ENCODE results near the gene DSCAM. TPM values are rescaled to one million over a fixed set of nuclear protein-coding genes. Genes with fewer than 3 reads are reported as not detected.

Gene DSCAM
- total RNA-seq, 1 experiment from 2014 or later = not detected

GRCh38 chr21:40169971-40170370 is 677.0 kb downstream of the DSCAM start:
- in situ Hi-C loops (cut with HindIII; ENCODE audit: low pct_unique_long_range_greater_than_20kb, low sequenced_read_pairs) = no loop called here
- no peak for DNase-seq (ENCODE audit: low read depth)

DNA sequence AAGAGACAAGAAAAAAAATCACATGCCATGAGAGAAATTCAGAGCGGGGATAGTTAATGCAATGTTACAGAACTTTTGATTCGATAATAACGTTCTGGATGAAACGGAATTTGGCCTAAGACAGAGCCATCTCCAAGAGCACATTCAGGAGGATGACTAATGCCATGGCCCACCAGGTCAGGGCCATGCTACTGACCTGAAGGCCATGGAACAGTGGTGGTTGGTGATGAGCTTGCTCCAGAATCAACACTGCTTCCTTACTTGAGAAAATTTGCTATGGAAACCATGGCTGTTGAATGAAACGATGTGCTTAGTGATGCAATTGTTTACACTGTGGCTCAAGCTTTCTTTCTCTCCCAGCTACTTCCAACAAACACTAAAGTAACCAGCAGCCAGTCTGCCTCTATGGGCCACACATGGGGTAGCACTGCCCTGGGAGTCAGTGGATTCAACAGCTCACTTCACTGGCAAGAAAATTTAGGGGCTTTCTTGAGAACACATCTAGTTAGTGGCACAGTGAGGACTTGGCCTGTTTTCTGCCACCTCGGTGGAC is 680.6 kb downstream of the DSCAM start:
- in situ Hi-C loops (cut with HindIII; ENCODE audit: low pct_unique_long_range_greater_than_20kb, low sequenced_read_pairs) = no loop called here
- peak; percentile 16 for DNase-seq (ENCODE audit: low read depth)

GRCh38 chr21:40165773-40166070 is 681.2 kb downstream of the DSCAM start:
- DNase-seq (ENCODE audit: low read depth) = no peak
- in situ Hi-C loops (cut with HindIII; ENCODE audit: low pct_unique_long_range_greater_than_20kb, low sequenced_read_pairs) = no loop called here

DNA sequence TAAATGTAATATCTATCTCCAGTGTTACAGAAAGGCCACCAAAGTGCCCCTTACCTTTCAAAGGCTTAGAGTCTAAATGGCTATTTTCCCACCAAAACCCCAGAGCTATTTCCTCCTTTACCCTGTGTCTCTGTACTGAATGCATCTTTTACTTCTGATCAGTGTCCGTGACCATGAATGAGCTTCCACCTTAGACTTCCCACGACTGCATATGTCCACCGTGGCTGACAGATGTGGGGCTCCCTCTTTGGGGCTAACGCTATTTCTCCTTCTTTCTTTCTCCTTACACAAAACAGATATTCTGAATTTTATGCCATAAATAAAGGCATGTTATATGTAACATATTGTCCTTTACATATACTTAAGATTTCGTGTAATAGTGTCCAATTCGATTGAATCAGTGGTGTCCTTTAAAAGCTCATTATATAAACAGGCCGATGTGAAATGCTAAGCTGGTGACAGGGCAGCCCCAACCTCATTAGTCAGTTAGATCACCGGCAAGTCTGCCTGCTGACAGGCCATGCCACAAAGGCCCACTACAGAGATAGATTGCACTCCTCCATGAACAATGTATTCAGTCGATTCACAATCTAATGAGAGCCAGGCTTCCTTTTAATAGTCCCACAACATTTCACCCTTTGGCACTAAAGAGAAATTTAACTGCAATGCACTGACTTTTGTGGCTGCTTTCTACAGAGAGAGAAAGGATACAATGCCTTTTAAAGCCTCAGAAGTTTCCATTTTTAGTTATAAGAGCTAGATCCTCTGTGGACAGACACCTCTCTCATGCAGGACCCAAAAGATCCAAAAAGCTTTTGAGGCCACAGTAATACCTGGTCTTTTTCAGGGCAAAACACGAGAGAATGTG is 681.8 kb downstream of the DSCAM start:
- in situ Hi-C loops (cut with HindIII; ENCODE audit: low pct_unique_long_range_greater_than_20kb, low sequenced_read_pairs) = no loop called here
- DNase-seq (ENCODE audit: low read depth) = no peak

DNA sequence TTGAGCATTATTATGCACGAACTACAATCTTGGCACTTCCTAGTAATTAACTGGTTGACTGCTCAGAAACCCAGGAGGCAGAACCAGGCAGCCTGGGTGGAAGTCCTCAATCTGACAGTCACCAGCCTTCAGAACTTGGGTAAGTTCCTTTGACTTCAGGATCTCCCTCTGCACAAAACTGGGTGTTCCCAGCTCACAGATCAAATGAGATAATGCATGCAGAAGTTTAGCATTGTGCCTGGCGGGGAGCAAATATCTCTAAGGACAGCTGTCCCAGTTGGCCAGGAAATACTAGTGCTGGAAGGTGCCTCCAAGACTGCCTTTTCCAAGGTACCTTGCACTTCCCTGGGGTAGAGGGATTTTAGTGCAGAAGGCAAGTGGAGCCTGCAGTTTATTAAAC is 684.9 kb downstream of the DSCAM start:
- no peak for DNase-seq (ENCODE audit: low read depth)
- in situ Hi-C loops (cut with HindIII; ENCODE audit: low pct_unique_long_range_greater_than_20kb, low sequenced_read_pairs) = no loop called here

DNA sequence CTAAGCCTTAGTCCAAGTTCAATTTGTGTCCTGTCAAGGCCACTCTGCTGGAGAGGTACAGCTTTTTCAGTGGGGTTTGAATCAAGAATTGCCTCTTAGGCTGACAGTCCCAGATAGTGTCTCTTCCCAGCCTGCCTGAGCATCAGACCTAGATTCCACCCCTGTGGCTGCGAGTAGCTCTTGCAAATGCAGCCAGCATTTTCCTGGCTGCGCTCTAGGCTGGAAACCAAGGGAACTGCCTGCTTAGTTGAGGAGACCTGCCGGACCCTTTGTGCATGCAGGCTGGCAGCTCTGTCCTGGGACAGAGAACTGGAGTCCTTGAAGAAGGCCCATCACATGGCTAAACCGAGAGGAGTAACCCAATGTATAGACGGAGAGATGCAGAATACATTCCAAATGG is 686.0 kb downstream of the DSCAM start:
- in situ Hi-C loops (cut with HindIII; ENCODE audit: low pct_unique_long_range_greater_than_20kb, low sequenced_read_pairs) = no loop called here
- DNase-seq (ENCODE audit: low read depth) = no peak

DNA sequence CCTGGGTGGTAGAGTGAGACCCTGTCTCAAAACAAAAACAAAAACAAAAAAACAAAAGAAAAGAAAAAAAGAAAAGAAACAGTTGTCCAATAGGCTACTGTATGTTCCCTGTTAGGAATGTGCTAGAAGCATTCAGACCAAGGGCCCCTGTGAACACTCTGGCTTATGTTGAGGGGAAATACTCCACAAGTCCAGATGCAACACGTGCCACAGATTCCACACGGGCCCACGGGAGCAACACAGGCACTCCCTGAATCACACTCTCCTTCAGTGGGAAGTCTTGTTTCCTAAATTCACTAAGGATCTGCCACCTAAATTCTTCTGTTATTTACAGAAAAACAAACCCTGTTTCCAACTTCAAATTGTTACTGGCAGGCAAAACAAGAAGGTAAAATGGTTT is 688.6 kb downstream of the DSCAM start:
- in situ Hi-C loops (cut with HindIII; ENCODE audit: low pct_unique_long_range_greater_than_20kb, low sequenced_read_pairs) = no loop called here
- no peak for DNase-seq (ENCODE audit: low read depth)

GRCh38 chr21:40155563-40155962 is 691.4 kb downstream of the DSCAM start:
- no peak for DNase-seq (ENCODE audit: low read depth)
- in situ Hi-C loops (cut with HindIII; ENCODE audit: low pct_unique_long_range_greater_than_20kb, low sequenced_read_pairs) = no loop called here

GRCh38 chr21:40153351-40153750 is 693.6 kb downstream of the DSCAM start:
- no peak for DNase-seq (ENCODE audit: low read depth)
- in situ Hi-C loops (cut with HindIII; ENCODE audit: low pct_unique_long_range_greater_than_20kb, low sequenced_read_pairs) = no loop called here

DNA sequence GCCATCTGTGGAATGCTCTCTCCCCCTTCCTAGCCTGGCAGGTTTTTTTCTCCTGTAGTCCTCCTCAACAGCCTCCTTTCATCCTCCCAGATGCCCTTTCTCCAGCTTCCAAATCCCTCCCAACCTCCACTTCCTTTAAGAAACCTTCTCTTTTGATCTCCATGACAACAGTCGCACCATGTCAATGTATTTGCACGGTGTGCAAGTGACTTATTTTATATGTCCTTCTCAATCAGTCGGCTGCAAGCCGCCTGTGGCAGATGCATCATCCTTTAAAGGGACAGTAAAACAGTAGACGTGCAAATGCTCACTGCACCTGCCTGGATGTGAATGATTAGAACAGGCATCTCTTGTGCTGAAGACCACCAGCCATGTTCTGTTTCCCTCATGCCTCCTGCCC is 694.5 kb downstream of the DSCAM start:
- DNase-seq (ENCODE audit: low read depth) = no peak

GRCh38 chr21:40151611-40152010 is 695.3 kb downstream of the DSCAM start:
- in situ Hi-C loops (cut with HindIII; ENCODE audit: low pct_unique_long_range_greater_than_20kb, low sequenced_read_pairs) = no loop called here

More for the DNA sequence above, 694.5 kb downstream of the DSCAM start:
- in situ Hi-C loops (cut with HindIII; ENCODE audit: low pct_unique_long_range_greater_than_20kb, low sequenced_read_pairs) = no loop called here

DNA sequence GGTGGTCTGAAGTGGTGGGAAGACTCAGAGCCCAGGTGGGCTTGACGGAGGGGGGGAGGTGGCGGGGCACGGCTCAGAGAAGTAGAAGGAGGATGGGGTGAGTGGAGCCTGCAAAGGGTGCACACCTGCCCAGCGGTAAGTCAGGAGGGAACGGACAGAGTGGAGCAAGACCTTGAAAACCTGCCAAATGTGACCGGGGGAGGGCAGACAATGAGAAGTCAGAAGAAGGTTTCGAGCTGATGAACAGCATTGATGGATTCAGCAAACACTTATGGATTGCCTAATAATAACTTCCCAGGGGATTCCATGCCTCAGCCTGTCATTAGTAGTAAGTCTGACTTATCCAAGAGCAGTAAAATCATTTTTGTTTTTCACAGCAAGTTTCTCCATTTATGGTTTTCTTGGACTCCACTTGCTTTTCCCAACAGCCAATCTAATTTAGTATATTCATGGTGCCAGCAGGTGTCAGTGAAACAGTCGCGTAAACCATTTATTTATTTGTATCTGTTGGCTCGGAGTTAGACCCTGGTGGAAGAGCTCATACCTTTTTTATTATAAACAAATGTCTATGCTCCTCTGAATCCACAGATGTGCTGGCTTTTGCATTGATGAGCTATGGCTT is 700.6 kb downstream of the DSCAM start:
- no peak for DNase-seq (ENCODE audit: low read depth)
- in situ Hi-C loops (cut with HindIII; ENCODE audit: low pct_unique_long_range_greater_than_20kb, low sequenced_read_pairs) = no loop called here

More at GRCh38 chr21:40151611-40152010, 695.3 kb downstream of the DSCAM start:
- DNase-seq (ENCODE audit: low read depth) = no peak

- in situ Hi-C loops (cut with HindIII; ENCODE audit: low pct_unique_long_range_greater_than_20kb, low sequenced_read_pairs) = no loop called here
- DNase-seq (ENCODE audit: low read depth) = peak; percentile 30
Observed at GRCh38 chr21:40143822-40144525, 703.0 kb downstream of the DSCAM start.

DNA sequence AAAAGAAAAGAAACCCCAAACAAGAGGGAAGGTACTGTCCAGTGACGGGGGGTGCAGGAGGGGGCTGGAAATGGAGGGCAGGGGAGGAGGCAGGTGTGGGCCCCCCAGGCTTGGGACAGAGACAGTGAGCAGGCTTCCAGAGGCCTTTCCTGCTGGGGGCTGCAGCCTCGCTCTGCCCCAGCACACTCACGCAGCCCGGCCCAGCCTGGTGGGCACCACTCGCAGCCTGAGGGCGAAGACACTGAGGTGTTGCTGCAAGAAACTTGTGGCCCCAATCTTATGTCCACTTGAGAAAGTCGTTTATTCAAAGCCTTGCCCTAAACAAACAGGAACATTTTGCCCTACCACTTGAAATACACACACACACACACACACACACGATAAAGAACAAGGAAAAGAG is 705.3 kb downstream of the DSCAM start:
- DNase-seq (ENCODE audit: low read depth) = no peak
- in situ Hi-C loops (cut with HindIII; ENCODE audit: low pct_unique_long_range_greater_than_20kb, low sequenced_read_pairs) = no loop called here

DNA sequence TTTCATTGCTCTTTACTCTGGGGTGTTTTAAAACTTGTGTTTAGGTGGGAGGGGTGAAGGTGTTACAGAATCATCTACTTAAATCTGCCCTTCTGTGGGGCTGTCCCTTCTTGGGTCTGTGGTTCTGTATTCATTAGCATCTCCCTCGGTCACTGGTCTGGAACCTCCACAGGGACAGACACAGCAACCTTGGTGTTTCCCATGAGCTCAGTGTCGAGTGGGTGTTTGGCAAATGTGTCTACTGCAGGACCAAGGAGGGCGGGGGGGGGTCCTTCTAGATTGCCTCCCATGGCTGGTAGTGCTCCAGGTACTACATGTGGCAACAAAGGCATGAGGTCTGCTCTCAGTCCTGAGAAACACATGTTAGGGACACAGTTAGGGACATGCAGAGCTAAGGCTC is 706.3 kb downstream of the DSCAM start:
- no peak for DNase-seq (ENCODE audit: low read depth)
- in situ Hi-C loops (cut with HindIII; ENCODE audit: low pct_unique_long_range_greater_than_20kb, low sequenced_read_pairs) = no loop called here

DNA sequence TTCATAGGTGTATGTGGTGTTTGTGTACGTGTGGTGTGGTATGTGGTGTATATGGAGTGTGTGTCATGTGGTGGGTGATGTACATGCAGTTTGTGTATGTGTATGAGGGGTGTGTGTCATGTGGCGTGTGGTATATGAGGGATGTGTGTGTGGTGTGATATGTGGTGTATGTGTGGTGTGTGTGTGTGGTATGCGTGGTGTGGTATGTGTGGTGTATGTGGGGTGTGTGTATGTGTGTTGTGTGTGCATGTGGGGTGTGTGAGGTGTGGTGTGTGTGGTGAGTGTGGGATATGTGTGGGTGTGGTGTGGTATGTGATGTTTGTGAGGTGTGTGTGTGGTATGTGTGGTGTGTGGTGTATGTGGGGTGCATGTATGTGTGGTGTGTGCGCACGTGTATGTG is 707.3 kb downstream of the DSCAM start:
- no peak for DNase-seq (ENCODE audit: low read depth)
- in situ Hi-C loops (cut with HindIII; ENCODE audit: low pct_unique_long_range_greater_than_20kb, low sequenced_read_pairs) = no loop called here

DNA sequence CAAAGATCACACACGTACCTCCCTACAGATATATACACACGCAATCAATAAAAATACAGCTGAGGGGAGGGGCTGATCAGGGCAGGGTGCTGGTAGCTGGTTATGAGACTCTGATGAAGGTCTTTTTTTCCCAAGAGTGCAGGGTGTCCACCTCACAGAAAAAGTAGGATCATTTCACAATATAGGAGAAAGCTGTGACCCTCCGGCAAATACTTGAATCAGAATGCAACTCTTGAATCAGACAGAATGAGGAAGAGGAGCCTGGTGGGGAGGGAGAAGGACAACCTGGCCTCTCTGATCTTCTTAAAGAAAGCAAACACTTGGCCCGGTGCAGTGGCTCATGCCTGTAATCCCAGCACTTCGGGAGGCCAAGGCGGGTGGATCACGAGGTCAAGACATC is 710.4 kb downstream of the DSCAM start:
- no peak for DNase-seq (ENCODE audit: low read depth)
- in situ Hi-C loops (cut with HindIII; ENCODE audit: low pct_unique_long_range_greater_than_20kb, low sequenced_read_pairs) = no loop called here

- DNase-seq (ENCODE audit: low read depth) = no peak
- in situ Hi-C loops (cut with HindIII; ENCODE audit: low pct_unique_long_range_greater_than_20kb, low sequenced_read_pairs) = no loop called here
Observed at GRCh38 chr21:40134731-40135492, 712.0 kb downstream of the DSCAM start.

Data from Caki2 (cell line).